ENCODE results near the gene PLD4.

DNA sequence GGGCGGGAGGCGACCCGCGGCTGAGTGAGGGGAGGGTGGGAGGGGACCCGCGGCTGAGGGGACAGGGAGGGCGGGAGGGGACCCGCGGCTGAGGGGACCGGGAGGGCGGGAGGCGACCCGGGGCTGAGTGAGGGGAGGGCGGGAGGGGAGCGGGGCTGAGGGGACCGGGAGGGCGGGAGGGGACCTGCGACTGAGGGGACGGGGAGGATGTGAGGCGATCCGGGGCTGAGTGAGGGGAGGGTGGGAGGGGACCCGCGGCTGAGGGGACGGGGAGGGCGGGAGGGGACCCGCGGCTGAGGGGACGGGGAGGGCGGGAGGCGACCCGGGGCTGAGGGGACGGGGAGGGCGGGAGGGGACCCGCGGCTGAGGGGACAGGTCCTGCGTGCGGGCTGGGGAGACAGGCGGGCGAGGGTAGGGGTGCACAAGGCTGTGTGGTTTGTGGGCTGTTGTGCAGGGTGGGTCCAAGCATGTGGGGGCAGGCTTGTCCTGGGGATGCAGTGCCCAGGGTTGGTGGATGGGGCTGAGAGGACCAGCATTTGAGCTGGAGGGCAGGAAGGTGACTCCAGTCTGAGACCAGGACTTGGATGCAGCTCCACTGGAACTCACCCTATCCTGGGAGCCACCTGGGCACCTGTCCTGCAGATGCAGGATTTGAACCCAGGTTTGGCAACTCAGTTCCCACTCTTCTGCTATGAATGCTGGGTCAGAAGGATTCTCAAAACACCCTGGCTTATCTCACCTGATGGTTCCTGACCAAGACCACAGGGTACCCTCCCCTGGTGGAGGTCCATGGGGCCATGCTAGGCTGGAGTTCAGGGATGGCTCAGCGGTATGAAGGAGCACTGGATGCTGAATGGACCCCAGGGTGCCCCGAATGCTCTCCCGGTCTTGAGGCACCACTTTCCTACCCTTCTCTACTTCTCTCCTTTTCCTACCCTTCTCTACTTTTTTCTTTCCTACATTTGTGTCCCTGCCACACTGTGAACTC lies 9.4 kb downstream of the PLD4 start:
- TF ChIP-seq, protein P1, sequence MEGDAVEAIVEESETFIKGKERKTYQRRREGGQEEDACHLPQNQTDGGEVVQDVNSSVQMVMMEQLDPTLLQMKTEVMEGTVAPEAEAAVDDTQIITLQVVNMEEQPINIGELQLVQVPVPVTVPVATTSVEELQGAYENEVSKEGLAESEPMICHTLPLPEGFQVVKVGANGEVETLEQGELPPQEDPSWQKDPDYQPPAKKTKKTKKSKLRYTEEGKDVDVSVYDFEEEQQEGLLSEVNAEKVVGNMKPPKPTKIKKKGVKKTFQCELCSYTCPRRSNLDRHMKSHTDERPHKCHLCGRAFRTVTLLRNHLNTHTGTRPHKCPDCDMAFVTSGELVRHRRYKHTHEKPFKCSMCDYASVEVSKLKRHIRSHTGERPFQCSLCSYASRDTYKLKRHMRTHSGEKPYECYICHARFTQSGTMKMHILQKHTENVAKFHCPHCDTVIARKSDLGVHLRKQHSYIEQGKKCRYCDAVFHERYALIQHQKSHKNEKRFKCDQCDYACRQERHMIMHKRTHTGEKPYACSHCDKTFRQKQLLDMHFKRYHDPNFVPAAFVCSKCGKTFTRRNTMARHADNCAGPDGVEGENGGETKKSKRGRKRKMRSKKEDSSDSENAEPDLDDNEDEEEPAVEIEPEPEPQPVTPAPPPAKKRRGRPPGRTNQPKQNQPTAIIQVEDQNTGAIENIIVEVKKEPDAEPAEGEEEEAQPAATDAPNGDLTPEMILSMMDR (IDR thresholded peaks at IDR 0.05) = no peak
- TF ChIP-seq POLR2A (IDR thresholded peaks at IDR 0.05) = no peak

All from uterus (tissue), 2 donors.